ENCODE data around the gene PLCB2. TPM values are rescaled to one million over a fixed set of nuclear protein-coding genes. Genes with fewer than 3 reads are reported as not detected.

Gene PLCB2
- total RNA-seq, 1 experiment from 2014 or later: 1.7 TPM

- ChIA-PET CTCF (no interaction called here), POLR2A (no interaction called here)
- ATAC-seq (no peak), DNase-seq (ENCODE audit: low read depth, low spot score) (no peak)
- intact Hi-C loops (cut with micrococcal nuclease; ENCODE audit: unreplicated experiment): no loop called here
- Histone ChIP-seq H3K4me3 (ENCODE audit: low read depth in 2 of 2, low read length in 2 of 2) (no peak overlapping the region), H3K9me3 (ENCODE audit: control insufficient read depth, insufficient read depth, low read depth, low read length) (peaks cover 6% of the 10 kb centered on the region; the same call in 1 of the 2 replicates), H3K27me3 (ENCODE audit: control insufficient read depth, insufficient read depth, low read length) (no peaks in the 10 kb centered on the region), H3K4me1 (ENCODE audit: control insufficient read depth, insufficient read depth, low read length) (no peaks in the 10 kb centered on the region), H3K36me3 (ENCODE audit: control insufficient read depth, insufficient read depth, low read length) (no peaks in the 10 kb centered on the region), H3K27ac (ENCODE audit: low read length) (no peak overlapping the region)
- no TSS peak for BruUV-seq (replicated peaks)
- in situ Hi-C loops (cut with HindIII; ENCODE audit: low pct_unique_long_range_greater_than_20kb, low sequenced_read_pairs): no loop called here
- TF ChIP-seq POLR2AphosphoS5 (IDR thresholded peaks at IDR 0.05; ENCODE audit: low read depth, low read length): no peak
- TF ChIP-seq SIN3A (IDR thresholded peaks at IDR 0.05; ENCODE audit: borderline replicate concordance, insufficient read depth, low read depth, low read length): no peak
- TF ChIP-seq, protein P1, sequence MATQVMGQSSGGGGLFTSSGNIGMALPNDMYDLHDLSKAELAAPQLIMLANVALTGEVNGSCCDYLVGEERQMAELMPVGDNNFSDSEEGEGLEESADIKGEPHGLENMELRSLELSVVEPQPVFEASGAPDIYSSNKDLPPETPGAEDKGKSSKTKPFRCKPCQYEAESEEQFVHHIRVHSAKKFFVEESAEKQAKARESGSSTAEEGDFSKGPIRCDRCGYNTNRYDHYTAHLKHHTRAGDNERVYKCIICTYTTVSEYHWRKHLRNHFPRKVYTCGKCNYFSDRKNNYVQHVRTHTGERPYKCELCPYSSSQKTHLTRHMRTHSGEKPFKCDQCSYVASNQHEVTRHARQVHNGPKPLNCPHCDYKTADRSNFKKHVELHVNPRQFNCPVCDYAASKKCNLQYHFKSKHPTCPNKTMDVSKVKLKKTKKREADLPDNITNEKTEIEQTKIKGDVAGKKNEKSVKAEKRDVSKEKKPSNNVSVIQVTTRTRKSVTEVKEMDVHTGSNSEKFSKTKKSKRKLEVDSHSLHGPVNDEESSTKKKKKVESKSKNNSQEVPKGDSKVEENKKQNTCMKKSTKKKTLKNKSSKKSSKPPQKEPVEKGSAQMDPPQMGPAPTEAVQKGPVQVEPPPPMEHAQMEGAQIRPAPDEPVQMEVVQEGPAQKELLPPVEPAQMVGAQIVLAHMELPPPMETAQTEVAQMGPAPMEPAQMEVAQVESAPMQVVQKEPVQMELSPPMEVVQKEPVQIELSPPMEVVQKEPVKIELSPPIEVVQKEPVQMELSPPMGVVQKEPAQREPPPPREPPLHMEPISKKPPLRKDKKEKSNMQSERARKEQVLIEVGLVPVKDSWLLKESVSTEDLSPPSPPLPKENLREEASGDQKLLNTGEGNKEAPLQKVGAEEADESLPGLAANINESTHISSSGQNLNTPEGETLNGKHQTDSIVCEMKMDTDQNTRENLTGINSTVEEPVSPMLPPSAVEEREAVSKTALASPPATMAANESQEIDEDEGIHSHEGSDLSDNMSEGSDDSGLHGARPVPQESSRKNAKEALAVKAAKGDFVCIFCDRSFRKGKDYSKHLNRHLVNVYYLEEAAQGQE (IDR thresholded peaks at IDR 0.05; ENCODE audit: insufficient read depth in 1 of 2, low read depth in 2 of 2, low read length in 1 of 2): no peak
- no peak for TF ChIP-seq TCF7L2 (IDR thresholded peaks at IDR 0.05; ENCODE audit: low read depth, low read length)
- no peak for TF ChIP-seq CTCF (IDR thresholded peaks at IDR 0.05)
These were observed 10.4 kb downstream of the PLCB2 start for GRCh38 chr15:40297356-40297755.

DNA sequence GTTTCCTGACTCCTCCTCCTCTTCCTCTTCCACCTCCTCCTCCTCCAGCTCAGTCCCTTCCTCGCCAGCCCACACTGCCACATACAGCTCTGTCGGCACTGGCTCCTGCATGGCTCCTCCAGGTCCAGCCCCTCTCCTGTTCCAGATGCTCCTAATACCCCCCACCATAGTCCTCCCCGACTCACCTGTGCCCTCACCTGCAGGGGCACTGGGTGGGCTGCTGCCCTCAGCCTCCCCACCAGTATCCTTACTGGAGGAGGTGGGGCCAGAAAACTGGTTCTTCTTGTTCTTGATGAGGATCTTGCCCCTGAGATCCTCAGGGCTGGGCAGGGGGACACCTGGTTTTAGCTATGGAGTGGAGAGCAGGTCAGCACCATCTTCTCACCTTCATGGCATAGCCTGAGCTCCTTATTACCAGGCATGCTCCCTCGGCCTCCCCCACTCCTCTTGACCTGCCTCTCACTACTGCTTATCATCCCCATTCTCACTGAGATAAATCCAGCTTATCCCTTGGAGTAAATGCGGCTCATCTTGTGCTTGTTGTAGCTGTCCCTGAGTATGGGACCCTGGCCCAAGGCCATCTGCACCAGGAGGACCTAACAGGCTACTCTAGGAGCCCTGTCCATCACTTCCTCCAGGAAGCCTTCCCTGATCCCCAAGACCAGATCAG lies 11.0 kb downstream of the PLCB2 start:
- Histone ChIP-seq H3K36me3 (ENCODE audit: control insufficient read depth, insufficient read depth, low read length) (no peaks in the 10 kb centered on the region), H3K9me3 (ENCODE audit: control insufficient read depth, insufficient read depth, low read depth, low read length) (peaks cover 6% of the 10 kb centered on the region; the same call in 1 of the 2 replicates), H3K27me3 (ENCODE audit: control insufficient read depth, insufficient read depth, low read length) (no peaks in the 10 kb centered on the region), H3K27ac (ENCODE audit: low read length) (no peak overlapping the region), H3K4me1 (ENCODE audit: control insufficient read depth, insufficient read depth, low read length) (no peaks in the 10 kb centered on the region), H3K4me3 (ENCODE audit: low read depth in 2 of 2, low read length in 2 of 2) (no peak overlapping the region)
- ChIA-PET CTCF (no interaction called here), POLR2A (no interaction called here)
- intact Hi-C loops (cut with micrococcal nuclease; ENCODE audit: unreplicated experiment): no loop called here
- TF ChIP-seq TCF7L2 (IDR thresholded peaks at IDR 0.05; ENCODE audit: low read depth, low read length) (no peak), SIN3A (IDR thresholded peaks at IDR 0.05; ENCODE audit: borderline replicate concordance, insufficient read depth, low read depth, low read length) (no peak), POLR2AphosphoS5 (IDR thresholded peaks at IDR 0.05; ENCODE audit: low read depth, low read length) (no peak), CTCF (IDR thresholded peaks at IDR 0.05) (no peak)
- TF ChIP-seq, protein P1 (IDR thresholded peaks at IDR 0.05; ENCODE audit: insufficient read depth in 1 of 2, low read depth in 2 of 2, low read length in 1 of 2): no peak
- ATAC-seq (no peak), DNase-seq (ENCODE audit: low read depth, low spot score) (no peak)
- in situ Hi-C loops (cut with HindIII; ENCODE audit: low pct_unique_long_range_greater_than_20kb, low sequenced_read_pairs): no loop called here
- no TSS peak for BruUV-seq (replicated peaks)

Measured in Panc1 (cell line).